ENCODE measurements around the gene HSD17B2.

Gene HSD17B2

DNA sequence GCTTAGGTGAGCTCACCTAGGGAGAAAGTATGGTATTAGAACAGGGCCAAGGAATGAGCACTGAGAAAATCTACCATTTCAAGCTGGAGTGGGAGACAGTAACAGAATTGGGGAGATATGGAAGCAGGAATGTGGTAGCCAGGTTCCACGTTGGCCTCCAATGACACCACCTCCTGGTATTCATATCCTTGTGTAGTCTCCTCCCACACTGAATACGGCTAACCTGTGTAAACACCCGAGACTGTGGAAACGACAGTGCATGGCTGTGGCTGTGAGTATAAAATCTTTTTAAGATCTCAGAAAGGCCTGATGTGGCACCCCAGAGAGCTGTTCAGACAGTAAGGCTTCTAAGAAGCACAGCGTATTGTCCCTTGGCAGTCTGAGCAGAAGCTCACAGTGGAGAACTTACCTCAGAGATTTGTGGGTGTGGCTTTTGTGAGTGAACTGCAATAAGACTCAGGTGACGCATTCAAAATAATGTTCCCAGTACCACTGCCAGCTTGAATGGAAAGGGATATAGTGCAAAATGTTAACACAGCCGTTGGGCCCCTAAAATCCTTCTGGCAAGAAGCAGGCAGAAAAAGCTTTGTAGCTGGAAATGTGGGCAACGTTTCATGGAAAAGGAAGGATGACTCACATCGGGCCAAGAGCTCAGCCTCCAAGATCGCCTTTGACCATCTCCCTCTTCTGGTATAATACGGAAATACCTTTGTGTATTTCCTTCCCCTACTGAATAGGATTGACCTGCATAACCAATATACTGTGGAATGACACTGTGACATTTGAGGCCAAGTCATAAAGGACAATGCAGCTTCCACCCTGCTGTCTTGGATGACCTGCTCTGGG lies 38.2 kb upstream of the HSD17B2 start:
- TF ChIP-seq, protein P1, sequence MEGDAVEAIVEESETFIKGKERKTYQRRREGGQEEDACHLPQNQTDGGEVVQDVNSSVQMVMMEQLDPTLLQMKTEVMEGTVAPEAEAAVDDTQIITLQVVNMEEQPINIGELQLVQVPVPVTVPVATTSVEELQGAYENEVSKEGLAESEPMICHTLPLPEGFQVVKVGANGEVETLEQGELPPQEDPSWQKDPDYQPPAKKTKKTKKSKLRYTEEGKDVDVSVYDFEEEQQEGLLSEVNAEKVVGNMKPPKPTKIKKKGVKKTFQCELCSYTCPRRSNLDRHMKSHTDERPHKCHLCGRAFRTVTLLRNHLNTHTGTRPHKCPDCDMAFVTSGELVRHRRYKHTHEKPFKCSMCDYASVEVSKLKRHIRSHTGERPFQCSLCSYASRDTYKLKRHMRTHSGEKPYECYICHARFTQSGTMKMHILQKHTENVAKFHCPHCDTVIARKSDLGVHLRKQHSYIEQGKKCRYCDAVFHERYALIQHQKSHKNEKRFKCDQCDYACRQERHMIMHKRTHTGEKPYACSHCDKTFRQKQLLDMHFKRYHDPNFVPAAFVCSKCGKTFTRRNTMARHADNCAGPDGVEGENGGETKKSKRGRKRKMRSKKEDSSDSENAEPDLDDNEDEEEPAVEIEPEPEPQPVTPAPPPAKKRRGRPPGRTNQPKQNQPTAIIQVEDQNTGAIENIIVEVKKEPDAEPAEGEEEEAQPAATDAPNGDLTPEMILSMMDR (IDR thresholded peaks at IDR 0.05; ENCODE audit: control insufficient read depth, extremely low read depth, insufficient read depth) = peak; percentile 43
- DNase-seq (ENCODE audit: low read depth) = no peak
- H3K4me3 ChIP-seq (ENCODE audit: low read depth, low read length) = no peak overlapping the region

DNA sequence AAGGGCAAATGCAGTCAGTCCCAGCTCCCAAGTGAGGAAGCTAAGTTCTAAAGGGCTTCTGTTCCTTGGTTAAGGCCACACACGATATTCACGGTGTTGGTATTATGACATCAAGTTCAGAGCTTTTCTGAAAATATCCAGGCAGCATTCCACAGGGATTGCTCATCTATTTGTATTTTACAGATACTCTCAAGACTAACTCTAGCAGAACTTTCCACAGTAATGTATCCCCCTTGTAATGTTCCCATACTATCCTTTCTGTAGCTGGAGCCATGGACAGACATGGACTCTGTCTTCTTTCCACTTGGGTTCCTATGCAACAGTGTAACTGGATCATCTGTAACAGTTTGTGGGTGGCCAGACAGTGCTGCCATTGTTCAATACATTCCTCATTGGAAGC lies 37.3 kb upstream of the HSD17B2 start:
- DNase-seq (ENCODE audit: low read depth) = no peak
- no peak overlapping the region for H3K4me3 ChIP-seq (ENCODE audit: low read depth, low read length)
- TF ChIP-seq, protein P1 (IDR thresholded peaks at IDR 0.05; ENCODE audit: control insufficient read depth, extremely low read depth, insufficient read depth) = no peak

DNA sequence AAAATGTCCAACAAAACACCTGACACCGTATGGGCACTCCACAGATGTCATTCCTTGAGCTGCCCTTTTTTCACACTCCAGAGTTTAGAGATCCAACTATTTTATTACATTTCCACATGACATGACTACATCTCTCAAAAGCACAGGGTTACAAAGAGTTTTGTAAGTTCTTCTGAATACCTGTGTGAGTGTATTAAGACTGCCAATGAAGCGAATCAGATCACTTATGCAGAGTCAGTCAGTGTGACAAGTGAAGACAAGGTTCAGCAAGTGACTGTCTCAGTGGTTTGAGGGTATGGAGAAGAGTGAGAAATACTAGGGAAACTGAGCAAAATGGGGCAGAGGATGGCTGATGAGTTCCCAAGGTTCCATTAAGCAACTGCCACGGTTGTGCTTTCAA lies 32.2 kb upstream of the HSD17B2 start:
- no peak overlapping the region for H3K4me3 ChIP-seq (ENCODE audit: low read depth, low read length)
- no peak for DNase-seq (ENCODE audit: low read depth)
- TF ChIP-seq, protein P1 (IDR thresholded peaks at IDR 0.05; ENCODE audit: control insufficient read depth, extremely low read depth, insufficient read depth) = no peak

DNA sequence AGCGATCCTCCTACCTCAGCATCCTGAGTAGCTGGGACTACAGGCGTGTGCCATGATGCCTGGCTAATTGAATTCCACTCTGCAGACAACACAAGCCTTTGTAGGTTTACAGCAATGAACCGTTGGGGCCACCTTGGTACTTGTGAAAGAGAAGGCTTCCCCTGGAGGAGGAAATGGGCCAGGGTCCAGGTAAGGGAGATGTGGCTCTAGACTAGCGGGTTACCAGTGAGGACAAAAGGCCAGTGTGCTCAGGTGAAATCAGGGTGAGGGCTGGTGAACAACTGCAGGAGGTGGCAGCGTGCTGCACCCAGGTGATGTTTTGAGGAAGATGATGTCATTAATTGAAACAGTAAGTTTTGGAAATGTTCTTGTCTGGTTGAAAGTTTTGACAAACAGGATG lies 30.5 kb upstream of the HSD17B2 start:
- DNase-seq (ENCODE audit: low read depth) = no peak
- H3K4me3 ChIP-seq (ENCODE audit: low read depth, low read length) = no peak overlapping the region
- TF ChIP-seq, protein P1 (IDR thresholded peaks at IDR 0.05; ENCODE audit: control insufficient read depth, extremely low read depth, insufficient read depth) = no peak

DNA sequence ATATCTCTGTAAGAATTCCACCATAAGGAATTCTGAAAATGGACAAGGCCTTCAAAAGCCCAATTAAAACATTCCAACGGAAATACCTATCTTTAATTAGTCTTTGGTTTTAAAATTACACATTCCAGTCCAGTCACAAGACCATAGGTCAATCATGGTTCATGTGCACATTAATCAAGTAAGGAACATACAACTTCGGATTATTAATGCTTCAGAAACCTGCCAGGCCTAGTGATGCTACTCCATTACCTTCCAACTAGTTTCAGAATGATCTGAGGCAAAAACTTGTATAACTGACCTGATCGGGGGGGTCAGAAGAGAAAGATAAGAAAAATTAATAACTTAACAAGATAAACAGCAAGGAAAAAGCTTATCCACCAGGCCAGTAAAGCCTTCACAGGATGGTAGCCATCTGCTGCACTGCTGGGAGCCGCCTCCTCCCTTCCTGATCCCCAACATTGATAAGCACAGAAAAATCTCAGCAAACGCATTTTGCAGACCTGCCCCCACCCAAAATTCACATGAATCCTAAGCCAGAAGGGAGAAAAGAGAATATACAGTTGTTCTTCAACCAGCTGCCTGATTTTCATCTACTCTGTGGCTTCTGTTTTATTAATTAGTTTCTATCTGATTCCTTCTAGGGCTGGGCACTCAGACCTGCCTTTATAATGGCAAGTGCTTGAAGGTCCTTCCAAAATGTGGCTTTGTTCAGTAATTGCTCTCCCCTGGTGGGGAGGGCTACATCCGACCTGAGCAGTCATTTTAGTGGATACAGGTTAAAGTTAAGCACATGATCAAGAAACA lies 29.8 kb upstream of the HSD17B2 start:
- H3K4me3 ChIP-seq (ENCODE audit: low read depth, low read length) = no peak overlapping the region

DNA sequence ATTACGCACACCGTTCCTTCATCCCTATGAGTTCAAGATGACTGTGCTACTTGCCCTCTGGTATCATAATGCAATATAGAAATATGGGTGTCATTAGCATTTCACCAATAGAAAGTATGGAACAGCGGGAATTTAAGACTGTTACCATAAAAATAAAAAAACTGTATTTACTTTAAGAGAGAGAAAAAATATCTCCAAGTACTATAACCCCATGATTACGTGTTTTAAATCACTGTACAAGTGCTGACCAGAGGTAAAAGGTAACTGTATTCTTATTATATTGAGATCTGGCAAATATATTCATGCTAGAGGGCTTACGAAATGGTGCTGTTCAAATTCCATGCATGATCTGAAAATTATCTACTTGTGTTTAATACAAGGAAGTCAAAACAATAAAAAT lies 29.0 kb upstream of the HSD17B2 start:
- no peak overlapping the region for H3K4me3 ChIP-seq (ENCODE audit: low read depth, low read length)
- TF ChIP-seq, protein P1 (IDR thresholded peaks at IDR 0.05; ENCODE audit: control insufficient read depth, extremely low read depth, insufficient read depth) = no peak
- DNase-seq (ENCODE audit: low read depth) = no peak

More for the DNA sequence above, 29.8 kb upstream of the HSD17B2 start:
- no peak for DNase-seq (ENCODE audit: low read depth)
- TF ChIP-seq, protein P1 (IDR thresholded peaks at IDR 0.05; ENCODE audit: control insufficient read depth, extremely low read depth, insufficient read depth) = no peak

Measured in LNCaP clone FGC (cell line).